ENCODE results near the gene KLK7.

DNA sequence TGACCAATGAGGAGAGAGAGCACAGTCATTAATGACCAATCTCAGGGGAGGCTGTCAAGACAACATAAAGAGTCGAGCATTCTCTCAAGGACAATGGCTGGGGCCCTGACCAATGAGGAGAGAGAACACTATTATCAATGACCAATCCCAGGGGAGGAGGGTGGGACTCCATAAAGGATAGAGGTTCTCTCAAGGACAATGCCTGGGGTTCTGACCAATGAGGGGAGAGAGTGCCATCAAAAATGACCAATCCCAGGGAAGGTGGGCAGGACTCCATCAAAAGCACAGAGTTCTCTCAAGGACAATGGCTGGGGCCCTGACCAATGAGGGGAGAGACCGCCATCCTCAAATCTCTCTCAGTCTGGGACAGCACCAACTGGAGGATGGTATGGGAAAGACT is 46.0 kb upstream of the KLK7 start:
- TF ChIP-seq, protein P1, sequence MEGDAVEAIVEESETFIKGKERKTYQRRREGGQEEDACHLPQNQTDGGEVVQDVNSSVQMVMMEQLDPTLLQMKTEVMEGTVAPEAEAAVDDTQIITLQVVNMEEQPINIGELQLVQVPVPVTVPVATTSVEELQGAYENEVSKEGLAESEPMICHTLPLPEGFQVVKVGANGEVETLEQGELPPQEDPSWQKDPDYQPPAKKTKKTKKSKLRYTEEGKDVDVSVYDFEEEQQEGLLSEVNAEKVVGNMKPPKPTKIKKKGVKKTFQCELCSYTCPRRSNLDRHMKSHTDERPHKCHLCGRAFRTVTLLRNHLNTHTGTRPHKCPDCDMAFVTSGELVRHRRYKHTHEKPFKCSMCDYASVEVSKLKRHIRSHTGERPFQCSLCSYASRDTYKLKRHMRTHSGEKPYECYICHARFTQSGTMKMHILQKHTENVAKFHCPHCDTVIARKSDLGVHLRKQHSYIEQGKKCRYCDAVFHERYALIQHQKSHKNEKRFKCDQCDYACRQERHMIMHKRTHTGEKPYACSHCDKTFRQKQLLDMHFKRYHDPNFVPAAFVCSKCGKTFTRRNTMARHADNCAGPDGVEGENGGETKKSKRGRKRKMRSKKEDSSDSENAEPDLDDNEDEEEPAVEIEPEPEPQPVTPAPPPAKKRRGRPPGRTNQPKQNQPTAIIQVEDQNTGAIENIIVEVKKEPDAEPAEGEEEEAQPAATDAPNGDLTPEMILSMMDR (conservative IDR thresholded peaks at IDR 0.05), result no peak
- TF ChIP-seq ZFX (IDR thresholded peaks at IDR 0.05), result no peak
